GM21786 (cell line): Measurements from ENCODE around the gene TRAT1.
"Not testable (repeated sequence)": the region's sequence is repeated elsewhere in the genome, so short reads cannot be mapped to it uniquely, and the experiment has no call there.

Experiments used
- ATAC-seq: cut with Tn5 transposase; IDR thresholded peaks from one replicate; pipeline ENCODE4 v1.9.1; 2021; ENCODE audit not compliant: unreplicated experiment

The TRAT1 gene, protein sequence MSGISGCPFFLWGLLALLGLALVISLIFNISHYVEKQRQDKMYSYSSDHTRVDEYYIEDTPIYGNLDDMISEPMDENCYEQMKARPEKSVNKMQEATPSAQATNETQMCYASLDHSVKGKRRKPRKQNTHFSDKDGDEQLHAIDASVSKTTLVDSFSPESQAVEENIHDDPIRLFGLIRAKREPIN

DNA sequence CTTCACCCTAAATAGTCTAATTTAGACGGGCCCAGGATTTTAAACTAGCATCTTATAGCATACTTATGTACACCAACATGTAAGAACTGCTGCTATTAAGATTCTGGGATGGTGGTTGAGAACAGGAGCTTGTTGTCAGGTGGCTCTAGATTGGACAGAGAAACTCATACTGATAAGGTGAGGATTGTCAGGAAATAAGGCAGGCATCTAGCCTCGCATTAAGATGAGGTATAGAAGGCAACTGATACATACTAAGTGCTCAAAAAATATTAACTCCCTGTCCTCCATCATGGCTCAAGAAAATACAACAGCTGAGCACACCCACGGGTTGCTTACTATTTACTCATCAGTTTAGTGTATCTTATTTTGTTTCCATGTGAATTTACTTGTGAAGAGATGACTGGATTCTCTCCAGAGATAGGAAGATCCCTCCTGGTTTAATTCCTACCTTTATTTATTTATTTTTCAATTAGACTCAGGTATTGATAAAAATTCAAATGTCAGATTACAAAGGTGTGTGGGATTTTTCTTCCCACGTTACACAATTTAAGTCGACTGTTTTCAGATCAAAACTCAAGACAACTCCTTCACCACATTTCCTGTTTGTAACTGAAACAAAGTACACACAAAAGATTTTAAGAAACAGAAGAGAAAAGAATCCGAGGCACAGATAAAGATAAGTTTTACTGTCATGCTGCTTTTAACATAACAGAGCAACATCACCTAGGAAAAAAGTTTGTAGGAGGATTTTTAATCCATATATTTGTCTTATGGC is at the start of gene TRAT1:
Gene TRAT1, plus strand, starts transcription at position 664 of the 775 bp plus-strand sequence. CDS start 142 bp downstream, outside the sequence.
- no peak for ATAC-seq

DNA sequence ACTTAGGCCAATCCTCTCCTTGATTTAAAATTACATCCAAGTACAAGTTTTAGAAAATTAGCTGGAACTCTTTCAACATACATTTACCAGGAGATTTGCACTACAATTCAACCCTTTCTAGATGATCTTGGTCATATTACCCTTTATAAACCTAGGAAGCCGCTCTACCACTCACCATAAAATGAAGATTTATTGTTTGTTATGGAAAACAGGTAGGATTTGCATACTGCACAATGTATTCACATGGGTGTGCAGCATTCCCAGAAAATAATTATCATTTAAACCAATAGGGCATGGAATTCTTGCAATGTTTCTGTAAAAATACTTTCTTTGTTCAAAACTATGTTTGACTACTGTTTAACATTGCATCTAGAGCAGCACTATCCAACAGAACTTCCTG is 46.9 kb upstream of the TRAT1 start:
- ATAC-seq = no peak

DNA sequence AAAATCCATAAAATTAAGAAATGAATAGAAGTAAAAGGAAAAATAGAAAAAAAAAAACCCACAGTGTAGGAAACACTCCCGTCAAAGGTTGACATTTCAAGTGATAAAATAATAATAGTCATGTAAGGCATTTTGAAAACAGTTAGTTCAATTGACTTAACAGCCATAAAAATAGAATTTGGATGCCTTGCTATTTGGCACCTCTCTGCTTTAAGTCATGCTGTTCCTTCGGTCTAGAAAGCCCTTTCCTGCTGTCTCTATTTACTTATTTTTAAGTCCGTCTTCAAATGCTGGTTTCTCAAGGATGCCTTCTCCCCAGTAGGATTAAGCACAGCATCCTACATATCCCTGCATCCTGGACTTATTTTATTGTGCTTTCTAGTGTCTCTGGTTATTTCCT is 43.1 kb upstream of the TRAT1 start:
- no peak for ATAC-seq

DNA sequence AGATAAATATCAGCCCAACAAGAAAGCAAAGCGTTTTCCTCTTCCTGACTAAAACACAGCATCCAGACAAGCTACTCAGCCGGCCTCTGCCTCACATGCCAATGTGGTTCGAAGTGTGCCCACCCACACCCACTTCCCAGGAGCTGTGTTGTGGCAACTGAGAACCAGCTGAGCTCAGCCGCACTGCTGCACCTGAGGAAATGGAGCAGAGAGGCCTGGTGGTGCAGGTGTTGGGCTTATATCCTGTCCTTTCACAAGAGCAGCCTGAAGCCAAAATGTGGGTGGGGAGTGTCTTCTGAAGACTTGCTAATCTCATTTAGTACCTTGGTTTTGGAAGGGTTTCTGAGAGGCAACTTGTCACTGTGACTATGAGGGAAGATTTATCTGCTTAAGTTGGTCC is 42.4 kb upstream of the TRAT1 start:
- no peak for ATAC-seq

DNA sequence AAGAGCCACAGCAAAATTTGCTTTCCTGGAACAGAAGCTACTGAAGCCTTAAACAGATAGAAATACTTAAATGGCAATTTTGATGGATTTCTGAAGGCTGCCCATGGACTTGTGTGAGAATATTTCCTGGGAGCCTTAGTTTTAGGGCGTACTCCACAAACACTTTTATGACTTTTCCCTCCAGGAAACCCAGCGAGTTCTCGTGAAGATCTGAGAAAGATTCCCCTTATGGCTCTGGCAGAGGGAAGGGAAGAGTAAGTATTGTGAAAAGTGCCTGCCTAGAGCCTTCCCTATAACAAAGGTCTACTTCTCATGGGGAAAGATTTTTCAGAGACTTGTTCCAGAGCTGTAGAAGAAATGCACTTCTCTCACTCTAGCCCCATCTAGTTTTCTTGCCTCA is 31.1 kb upstream of the TRAT1 start:
- no peak for ATAC-seq

DNA sequence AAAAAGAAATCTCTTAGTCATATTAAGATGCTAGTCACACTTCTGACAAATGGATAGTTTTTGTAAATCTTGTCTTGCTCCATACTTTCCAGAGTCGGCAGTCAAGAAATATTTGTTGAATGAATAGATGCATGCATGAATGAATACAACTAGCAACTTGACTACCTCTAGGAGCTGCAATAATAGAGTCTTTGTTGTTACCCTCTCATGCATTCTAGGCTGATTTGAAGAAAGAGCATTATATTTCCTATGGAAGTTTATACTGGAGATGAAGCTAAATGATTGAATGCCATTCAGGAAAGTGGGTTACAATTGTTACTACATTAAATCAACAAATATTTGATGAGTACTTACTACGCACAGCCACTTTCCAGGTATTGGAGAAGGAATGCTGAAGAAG is 18.1 kb upstream of the TRAT1 start:
- no peak for ATAC-seq

DNA sequence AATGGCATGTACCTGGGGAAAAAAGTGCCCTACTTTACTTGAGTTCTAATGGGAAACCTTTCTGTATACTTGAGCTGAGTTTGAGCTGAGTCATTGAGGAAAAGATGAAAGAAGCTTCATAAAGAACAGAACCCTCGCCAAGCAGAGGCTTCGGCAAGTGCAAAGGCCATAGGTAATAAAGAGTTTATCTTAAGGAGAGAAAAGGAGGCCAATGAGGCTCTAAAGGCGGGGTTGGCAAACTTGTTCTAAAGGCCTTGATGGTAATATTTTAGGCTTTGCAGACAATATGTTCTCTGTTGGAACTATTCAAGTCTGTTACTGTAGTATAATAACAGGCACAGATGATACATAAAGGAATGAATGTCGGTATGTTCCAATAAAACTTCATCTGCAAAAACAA is 17.6 kb upstream of the TRAT1 start:
- no peak for ATAC-seq

DNA sequence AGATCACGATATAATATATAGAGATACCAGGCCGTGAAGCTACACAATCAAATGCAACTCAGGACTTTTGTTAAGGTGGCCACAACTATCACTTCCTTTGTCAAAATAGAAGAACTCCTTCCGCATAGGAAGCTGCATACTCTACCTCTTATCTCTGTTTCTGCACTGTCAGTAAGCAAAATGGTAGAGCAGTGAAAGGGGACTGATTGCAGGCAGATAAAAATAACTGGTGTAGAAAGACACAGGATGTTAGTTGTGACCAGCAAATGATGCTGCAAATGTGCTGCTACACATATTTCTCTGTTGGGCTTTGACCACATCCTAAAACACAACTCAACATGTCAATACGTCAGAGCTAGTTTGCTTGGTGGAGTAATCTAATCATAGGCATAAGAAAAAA is 16.3 kb upstream of the TRAT1 start:
- ATAC-seq = no peak

DNA sequence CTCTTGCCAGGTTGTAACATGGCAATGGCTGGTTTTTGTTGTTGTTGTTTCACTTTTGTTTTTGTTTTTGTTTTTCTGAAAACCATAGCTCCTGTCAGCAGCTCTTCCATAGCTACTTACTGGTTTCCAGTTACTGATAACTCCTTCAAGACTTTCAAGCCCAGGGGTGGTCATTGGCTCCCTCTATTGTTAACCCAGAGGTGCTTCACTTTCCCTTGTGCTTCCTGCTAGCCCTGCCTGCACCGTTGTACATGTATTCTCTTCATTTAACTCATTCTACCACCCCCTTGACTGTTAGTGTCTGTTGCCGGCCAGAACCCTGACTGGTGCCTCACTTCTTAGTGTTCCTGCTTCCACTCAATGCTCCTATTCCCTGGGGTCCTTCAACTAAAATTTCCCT is 4.2 kb upstream of the TRAT1 start:
- peak; percentile 87 for ATAC-seq

DNA sequence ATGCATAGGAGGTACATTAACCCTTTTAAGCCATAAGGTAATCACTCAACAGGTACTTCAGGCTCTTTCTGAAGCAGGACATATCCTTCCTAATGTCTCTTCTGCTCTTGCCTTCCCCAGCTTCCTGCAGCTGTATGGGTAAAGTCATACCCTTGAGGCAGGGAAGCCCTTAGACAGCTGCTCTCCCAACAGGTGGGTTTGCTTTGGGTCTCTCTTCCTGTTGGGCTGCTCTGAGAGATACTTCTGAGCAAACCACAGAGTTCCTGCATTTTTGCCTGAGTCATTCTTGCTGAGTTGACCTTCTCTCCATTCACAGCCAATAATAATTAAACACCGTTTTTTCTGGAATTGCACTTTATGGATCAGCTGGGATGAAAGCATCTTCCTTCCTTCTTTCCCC is 2.0 kb upstream of the TRAT1 start:
- ATAC-seq = no peak

DNA sequence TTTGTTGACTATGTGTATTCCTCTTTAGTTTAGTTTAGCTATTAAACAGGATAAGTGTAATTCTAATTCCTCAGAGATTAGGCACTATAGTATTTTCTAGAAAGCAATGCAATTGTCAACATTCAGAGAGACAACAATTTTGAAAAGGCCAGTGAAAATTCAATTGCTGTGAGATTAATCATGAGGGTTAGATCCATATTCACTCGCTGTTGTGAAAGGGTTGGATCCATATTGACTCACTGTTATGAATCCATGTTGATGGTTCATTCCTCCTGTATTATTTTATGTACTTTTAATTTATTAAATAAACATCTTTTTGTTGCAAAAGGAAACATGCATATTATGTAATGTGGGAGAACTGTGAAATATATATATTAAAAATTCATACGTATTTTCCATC is 641 bp downstream of the TRAT1 start:
- ATAC-seq = no peak

DNA sequence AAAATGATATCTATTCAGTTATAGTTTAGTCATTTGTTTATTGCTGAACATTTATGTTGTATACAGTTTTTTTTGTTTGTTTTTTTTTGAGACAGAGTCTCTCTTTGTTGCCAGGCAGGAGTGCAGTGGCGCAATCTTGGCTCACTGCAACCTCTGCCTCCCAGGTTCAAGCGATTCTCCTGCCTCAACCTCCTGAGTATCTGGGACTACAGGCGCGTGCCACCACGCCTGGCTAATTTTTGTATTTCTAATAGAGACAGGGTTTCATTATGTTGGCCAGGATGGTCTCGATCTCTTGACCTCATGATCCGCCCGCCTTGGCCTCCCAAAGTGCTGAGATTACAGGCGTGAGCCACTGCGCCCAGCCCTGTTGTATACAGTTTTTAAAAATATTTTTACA is 1.2 kb downstream of the TRAT1 start:
- not testable (repeated sequence) for ATAC-seq

DNA sequence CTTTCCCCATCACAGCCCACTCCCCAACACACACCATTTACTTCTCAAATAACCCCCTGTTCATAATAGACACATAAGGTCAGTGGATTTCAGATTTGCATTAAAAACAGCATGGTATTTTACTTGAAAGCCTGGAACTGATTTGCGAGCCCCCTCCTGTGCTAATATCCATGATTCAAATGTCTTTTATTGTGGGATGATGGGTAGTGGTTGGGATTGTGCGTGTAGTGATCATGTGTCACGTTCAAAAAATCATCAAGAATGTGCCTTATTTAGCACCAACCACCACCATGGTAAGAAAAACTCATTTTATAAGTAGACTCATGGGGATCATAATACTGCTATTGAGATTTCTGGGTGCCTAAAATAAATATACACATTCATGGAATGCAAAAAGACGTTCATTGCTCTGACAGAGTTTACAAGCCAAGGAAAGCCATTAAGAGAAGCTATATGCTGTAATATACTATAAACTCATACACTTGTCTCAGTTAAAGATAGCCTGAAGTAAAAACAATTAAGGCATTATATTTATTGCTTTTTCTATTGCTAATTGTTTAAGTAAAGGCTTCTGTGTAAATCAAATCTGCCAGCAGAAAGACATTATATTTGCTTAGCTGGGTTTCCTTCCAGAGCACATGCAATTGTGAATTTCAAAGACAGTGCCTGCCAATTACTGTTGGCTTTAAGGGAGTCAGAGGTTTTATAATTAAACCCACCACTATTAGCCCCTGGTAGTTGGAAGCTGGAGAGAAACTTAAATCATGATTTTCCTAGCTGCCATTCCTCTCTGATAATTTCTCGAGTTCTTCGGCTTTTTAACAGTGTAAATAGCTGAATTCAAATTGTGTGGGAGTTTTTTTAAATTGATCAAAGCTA is 4.0 kb downstream of the TRAT1 start:
- no peak for ATAC-seq

DNA sequence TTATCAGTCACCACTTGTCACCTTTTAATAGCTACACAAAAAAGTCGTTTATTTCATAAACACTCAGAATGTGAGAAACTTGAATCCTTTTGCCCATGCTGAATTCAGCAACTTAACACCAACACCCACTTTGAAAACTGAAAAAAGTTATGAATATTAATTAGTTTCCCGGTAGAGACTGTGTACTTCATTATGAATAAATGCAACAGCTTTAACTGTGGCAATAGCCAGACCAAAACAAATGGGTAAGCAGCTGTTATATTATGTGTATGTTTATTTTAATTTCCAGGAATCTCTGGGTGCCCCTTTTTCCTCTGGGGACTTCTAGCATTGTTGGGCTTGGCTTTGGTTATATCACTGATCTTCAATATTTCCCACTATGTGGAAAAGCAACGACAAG is 7.8 kb downstream of the TRAT1 start:
- no peak for ATAC-seq

DNA sequence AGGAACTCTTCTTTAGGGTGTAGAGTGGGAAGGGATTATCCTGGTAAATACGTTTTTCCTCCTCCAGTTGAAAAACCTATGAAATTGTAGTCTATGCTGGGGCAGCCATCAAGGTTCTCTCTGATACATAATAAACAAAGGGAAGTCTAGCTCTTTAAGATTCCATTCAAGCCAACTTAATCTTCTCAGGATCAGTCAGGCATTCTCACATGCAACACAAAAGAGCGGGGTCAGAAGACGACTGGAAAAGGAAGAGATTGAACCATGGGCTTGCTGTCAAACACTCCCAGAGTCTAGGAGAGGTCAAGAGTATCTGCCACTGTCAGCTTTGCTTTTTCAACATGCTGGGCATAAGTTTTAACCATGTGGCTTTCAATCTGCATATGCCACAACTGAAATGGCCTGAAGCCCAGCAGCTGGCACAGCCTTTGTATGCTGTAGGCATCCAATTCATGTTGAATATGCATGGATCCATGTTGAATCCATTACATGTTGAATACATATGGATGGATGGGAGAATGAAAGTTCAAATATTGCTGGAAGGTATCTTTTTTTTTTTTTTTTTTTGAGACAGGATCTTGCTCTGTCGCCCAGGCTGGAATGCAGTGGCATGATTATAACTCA is 8.5 kb downstream of the TRAT1 start:
- no peak for ATAC-seq

DNA sequence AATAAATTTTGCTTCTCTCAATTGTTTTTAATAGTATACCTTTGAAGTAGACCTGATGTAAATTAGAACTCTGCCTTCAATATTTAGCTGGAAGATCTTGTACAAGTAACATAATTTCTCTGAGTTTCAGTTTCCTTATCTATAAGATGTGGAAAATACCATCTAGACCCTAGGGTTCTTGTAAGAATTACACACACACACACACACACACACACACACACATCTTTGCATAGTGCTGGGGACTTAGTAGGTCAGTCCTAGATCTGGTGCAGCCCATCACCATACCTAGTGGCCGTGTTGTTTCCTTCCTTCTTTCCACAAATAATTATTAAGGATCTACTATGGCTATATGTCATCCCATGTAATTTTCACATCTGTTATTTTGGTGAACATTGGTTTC is 11.0 kb downstream of the TRAT1 start:
- ATAC-seq = no peak

DNA sequence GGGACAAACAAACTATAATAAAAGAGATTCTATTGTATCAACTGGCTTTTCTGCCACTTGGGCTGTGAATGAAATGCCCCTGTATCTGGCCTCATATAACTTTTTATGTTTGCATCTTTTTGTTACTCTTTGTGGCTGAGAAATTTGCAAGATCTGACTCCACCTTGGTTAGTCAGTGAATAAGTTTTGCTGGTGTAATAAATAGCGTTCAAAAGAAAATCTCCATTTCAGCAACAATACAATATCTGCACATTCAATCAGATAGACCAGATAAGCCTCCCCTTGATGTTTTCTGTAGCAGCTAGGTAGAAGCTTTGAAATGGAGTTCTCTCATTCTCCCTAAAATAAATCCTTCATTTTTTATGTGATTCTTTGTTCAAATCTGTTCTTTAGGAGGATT is 12.0 kb downstream of the TRAT1 start:
- ATAC-seq = no peak

DNA sequence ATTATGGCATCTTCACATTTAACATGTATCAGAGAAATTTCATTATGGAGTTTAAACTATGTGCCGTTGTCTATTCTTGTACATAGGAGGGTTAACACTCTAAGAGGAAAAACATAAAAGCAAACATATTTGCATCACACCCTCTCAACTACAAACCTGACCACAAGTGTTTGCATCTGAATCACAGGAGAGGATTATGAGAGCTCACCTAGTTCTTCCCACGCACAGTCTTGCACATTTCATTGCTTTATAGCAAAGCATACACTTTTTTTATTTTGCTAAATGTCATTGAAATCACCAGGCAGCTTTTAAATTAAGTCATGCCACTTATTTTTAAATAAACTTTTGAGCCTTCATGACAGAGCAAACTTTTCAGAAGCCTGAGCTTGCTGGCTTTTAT is 12.5 kb downstream of the TRAT1 start:
- no peak for ATAC-seq

DNA sequence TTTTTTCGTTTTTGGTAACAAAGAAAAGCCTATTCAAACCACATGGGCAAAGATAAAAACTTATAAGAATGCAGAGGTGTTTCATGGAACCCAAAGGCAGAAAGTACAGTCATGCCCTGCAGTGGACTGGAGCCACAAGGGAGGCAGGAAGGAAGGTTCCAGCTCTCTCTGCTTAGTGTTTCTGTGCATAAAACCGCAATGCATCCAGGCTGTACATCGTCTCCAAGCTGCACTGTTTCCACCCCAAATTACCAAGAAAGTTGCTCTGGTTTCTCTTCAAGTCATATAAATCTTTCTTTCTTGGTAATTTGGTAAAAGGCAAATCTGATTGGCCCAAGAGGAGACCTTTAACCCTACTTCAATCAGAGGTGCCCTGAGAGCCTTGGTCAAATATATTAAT is 15.8 kb downstream of the TRAT1 start:
- no peak for ATAC-seq

DNA sequence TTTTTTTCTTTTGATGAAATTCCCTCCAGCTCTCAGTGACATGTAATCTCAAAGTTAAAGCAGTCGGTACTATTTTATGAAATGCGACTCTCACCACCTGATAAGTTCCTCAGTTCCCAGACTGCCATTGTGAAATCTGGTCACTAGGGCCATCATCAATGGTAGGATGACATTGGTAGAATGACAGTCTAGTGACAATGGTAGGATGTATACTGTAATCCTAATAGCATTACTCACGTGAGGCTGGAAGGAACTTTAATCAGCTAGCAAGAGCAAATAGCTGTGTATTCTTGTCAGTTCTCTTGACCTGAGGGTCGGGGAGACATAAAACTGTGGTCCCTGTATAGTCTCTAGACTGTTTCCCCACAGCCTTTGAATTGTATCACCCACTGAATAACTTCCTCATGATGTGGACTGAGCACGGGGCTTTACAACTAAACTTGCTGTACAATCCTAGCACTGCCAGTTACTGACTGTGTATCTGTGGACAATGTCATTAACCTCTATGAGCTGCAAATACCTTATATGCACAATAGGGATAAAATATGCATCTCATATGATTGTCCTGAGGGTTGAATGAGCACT is 23.2 kb downstream of the TRAT1 start:
- ATAC-seq = no peak

DNA sequence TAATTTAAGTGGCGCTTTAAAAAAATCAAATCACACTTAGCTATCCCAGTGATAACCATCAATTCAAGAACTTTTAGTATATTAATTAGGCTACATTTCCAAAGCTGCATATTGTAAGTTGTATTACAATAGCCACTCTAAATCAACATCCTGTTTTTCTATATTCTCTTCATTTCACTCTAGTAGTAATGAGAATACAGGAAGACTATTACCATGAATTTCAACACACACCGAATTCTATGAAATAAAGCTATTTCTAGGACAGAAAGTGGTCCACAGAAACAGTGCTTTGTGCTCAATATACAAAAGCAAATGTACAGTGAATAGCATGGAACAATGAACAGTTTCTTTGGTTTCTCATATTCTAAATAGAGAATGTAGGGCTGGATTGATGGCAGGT is 24.6 kb downstream of the TRAT1 start:
- ATAC-seq = no peak
